Right lobe of liver (tissue), 4 donors: ENCODE data around the gene GLCE.

Experiments used
- POLR2A ChIP-seq: fragments of 450-650 bp; IDR thresholded peaks from one replicate; pipeline ENCODE4 v1.6.1; 2017; ENCODE audit warnings: antibody characterized with exemption, mild to moderate bottlenecking
- TF ChIP-seq, protein P1 (sequence below), 4 donors: fragments of 200-600 bp in 3 of 4; fragments of 450-650 bp in 1 of 4; IDR thresholded peaks; one replicate each; pipeline versions ENCODE4 v1.5.1 to v1.8.0; 2016 to 2022; ENCODE audit warnings: antibody characterized with exemption in 4 of 4, mild to moderate bottlenecking in 2 of 4
- donor health status: DM: no; HTN: no; CAD: no.
- donor health status: DM: no; HTN: no; CAD: no.
- donor health status: DM: no; HTN: yes; CAD: no.

DNA sequence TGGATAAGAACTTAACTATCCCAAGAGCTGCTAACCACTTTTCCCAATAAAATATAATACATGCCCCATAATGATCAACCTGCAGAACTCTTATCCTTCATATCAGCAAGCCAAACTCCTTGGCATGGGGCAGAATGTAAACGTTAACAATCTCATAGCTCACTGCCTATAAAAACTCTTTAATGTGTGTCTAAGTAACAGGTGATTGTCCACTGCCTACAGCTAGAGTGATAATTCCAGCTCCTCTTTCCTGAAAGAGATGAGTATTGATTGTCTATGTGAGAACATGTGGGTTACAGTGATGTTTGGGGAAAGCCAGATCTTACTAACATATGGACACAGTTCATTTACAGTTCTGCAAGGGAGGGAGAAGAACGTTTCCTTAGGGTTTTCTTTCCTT lies 11.3 kb upstream of the GLCE start:
- TF ChIP-seq, protein P1, sequence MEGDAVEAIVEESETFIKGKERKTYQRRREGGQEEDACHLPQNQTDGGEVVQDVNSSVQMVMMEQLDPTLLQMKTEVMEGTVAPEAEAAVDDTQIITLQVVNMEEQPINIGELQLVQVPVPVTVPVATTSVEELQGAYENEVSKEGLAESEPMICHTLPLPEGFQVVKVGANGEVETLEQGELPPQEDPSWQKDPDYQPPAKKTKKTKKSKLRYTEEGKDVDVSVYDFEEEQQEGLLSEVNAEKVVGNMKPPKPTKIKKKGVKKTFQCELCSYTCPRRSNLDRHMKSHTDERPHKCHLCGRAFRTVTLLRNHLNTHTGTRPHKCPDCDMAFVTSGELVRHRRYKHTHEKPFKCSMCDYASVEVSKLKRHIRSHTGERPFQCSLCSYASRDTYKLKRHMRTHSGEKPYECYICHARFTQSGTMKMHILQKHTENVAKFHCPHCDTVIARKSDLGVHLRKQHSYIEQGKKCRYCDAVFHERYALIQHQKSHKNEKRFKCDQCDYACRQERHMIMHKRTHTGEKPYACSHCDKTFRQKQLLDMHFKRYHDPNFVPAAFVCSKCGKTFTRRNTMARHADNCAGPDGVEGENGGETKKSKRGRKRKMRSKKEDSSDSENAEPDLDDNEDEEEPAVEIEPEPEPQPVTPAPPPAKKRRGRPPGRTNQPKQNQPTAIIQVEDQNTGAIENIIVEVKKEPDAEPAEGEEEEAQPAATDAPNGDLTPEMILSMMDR (IDR thresholded peaks at IDR 0.05): no peak
- TF ChIP-seq POLR2A: no peak
